ENCODE results near the gene SLC9B1. TPM values are rescaled to one million over a fixed set of nuclear protein-coding genes. Genes with fewer than 3 reads are reported as not detected.
"Not testable (repeated sequence)": the region's sequence is repeated elsewhere in the genome, so short reads cannot be mapped to it uniquely, and the experiment has no call there.

Gene SLC9B1
- total and polyA plus RNA-seq, 10 donors, result 0.37 to 5.4 (median 1.7) TPM

GRCh38 chr4:102935716-102936115 is 83.8 kb downstream of the SLC9B1 start:
- Histone ChIP-seq H3K27ac (no peak overlapping the region), H3K9me3 (no peaks in the 10 kb centered on the region), H3K36me3 (no peaks in the 10 kb centered on the region), H3K27me3 (replicated peaks in 1 of 7) (no peaks in the 10 kb centered on the region), H3K4me3 (no peak overlapping the region), H3K4me1 (no peaks in the 10 kb centered on the region)
- WGBS, 5 donors, result 67 to 98% (median 94%) methylated on average over 2 of the region's 2 CpGs
- intact Hi-C loops (cut with DNase I; ENCODE audit: low total_unique reads), result no loop called here
- no peak for TF ChIP-seq POLR2AphosphoS5 (IDR thresholded peaks at IDR 0.05)
- no peak for TF ChIP-seq CTCF (IDR thresholded peaks at IDR 0.05 in 8 of 11, conservative IDR thresholded peaks at IDR 0.05 in 3 of 11)
- TF ChIP-seq POLR2A (IDR thresholded peaks at IDR 0.05), result no peak
- DNase-seq, result no peak

- DNase-seq; H3K27ac ChIP-seq; H3K4me3 ChIP-seq; H3K4me1 ChIP-seq; intact Hi-C loops (cut with DNase I; ENCODE audit: low total_unique reads); H3K27me3 ChIP-seq (replicated peaks in 1 of 7): not testable (repeated sequence)
- Histone ChIP-seq H3K9me3 (peaks cover 0 to 45% (median 34%) of the 10 kb centered on the region in 8 donors), H3K36me3 (peaks cover 0 to 15% (median 0%) of the 10 kb centered on the region in 6 donors)
- 86 to 91% (median 89%) methylated on average over 7 to 8 of the region's 8 CpGs for WGBS, 5 donors
Observed at GRCh38 chr4:102919697-102920096, 99.8 kb downstream of the SLC9B1 start.

GRCh38 chr4:102918859-102919258 is 100.6 kb downstream of the SLC9B1 start:
- no peaks in the 10 kb centered on the region for H3K27me3 ChIP-seq (replicated peaks in 1 of 7)
- TF ChIP-seq CTCF (IDR thresholded peaks at IDR 0.05 in 8 of 11, conservative IDR thresholded peaks at IDR 0.05 in 3 of 11) (no peak), POLR2A (IDR thresholded peaks at IDR 0.05) (no peak), POLR2AphosphoS5 (IDR thresholded peaks at IDR 0.05) (no peak)
- 86 to 98% (median 91%) methylated on average over 3 of the region's 3 CpGs for WGBS, 5 donors

GRCh38 chr4:102901804-102902203 is 117.7 kb downstream of the SLC9B1 start:
- intact Hi-C loops (cut with DNase I; ENCODE audit: low total_unique reads), result no loop called here
- no peak for DNase-seq
- H3K27ac ChIP-seq, result no peak overlapping the region
- no peaks in the 10 kb centered on the region for H3K27me3 ChIP-seq (replicated peaks in 1 of 7)
- no peaks in the 10 kb centered on the region for H3K9me3 ChIP-seq
- no peak overlapping the region for H3K4me3 ChIP-seq
- 55 to 76% (median 69%) methylated on average over 2 of the region's 2 CpGs for WGBS, 5 donors
- no peaks in the 10 kb centered on the region for H3K36me3 ChIP-seq
- H3K4me1 ChIP-seq, result no peaks in the 10 kb centered on the region
- TF ChIP-seq CTCF (IDR thresholded peaks at IDR 0.05 in 8 of 11, conservative IDR thresholded peaks at IDR 0.05 in 3 of 11), result no peak
- TF ChIP-seq POLR2A (IDR thresholded peaks at IDR 0.05), result no peak
- TF ChIP-seq POLR2AphosphoS5 (IDR thresholded peaks at IDR 0.05), result no peak

More at GRCh38 chr4:102918859-102919258, 100.6 kb downstream of the SLC9B1 start:
- DNase-seq, result no peak
- H3K9me3 ChIP-seq, result peaks cover 0 to 47% (median 37%) of the 10 kb centered on the region in 8 donors
- no peak overlapping the region for H3K4me3 ChIP-seq
- intact Hi-C loops (cut with DNase I; ENCODE audit: low total_unique reads), result no loop called here
- no peak overlapping the region for H3K27ac ChIP-seq
- no peaks in the 10 kb centered on the region for H3K4me1 ChIP-seq
- peaks cover 0 to 16% (median 0%) of the 10 kb centered on the region in 6 donors for H3K36me3 ChIP-seq

GRCh38 chr4:102897610-102898009 is 121.9 kb downstream of the SLC9B1 start:
- DNase-seq; H3K36me3 ChIP-seq; H3K27ac ChIP-seq; H3K9me3 ChIP-seq; H3K27me3 ChIP-seq (replicated peaks in 1 of 7); H3K4me1 ChIP-seq; H3K4me3 ChIP-seq; intact Hi-C loops (cut with DNase I; ENCODE audit: low total_unique reads): not testable (repeated sequence)
- 82 to 92% (median 90%) methylated on average over 3 of the region's 3 CpGs for WGBS, 5 donors

GRCh38 chr4:102896547-102896946 is 123.0 kb downstream of the SLC9B1 start:
- 87 to 94% (median 92%) methylated on average over 5 of the region's 5 CpGs for WGBS, 5 donors
- intact Hi-C loops (cut with DNase I; ENCODE audit: low total_unique reads); H3K4me1 ChIP-seq; H3K27ac ChIP-seq; H3K9me3 ChIP-seq; H3K36me3 ChIP-seq; H3K27me3 ChIP-seq (replicated peaks in 1 of 7); H3K4me3 ChIP-seq; DNase-seq: not testable (repeated sequence)

GRCh38 chr4:102889866-102890265 is 129.6 kb downstream of the SLC9B1 start:
- H3K4me3 ChIP-seq; DNase-seq; H3K9me3 ChIP-seq; H3K27me3 ChIP-seq (replicated peaks in 1 of 7); H3K4me1 ChIP-seq; H3K27ac ChIP-seq; intact Hi-C loops (cut with DNase I; ENCODE audit: low total_unique reads): not testable (repeated sequence)
- H3K36me3 ChIP-seq, result peaks cover 0 to 28% (median 3%) of the 10 kb centered on the region in 6 donors
- WGBS, 5 donors, result 80 to 98% (median 93%) methylated on average over 3 of the region's 3 CpGs

GRCh38 chr4:102888570-102888969 is 130.9 kb downstream of the SLC9B1 start:
- H3K4me1 ChIP-seq; H3K27ac ChIP-seq; H3K9me3 ChIP-seq; H3K27me3 ChIP-seq (replicated peaks in 1 of 7); DNase-seq; intact Hi-C loops (cut with DNase I; ENCODE audit: low total_unique reads); H3K4me3 ChIP-seq: not testable (repeated sequence)
- 90 to 100% (median 96%) methylated on average over 2 of the region's 2 CpGs for WGBS, 5 donors
- peaks cover 0 to 29% (median 3%) of the 10 kb centered on the region in 6 donors for H3K36me3 ChIP-seq

Data from spleen (tissue), 11 donors.